ENCODE data around the gene RABGAP1L. TPM values are rescaled to one million over a fixed set of nuclear protein-coding genes. Genes with fewer than 3 reads are reported as not detected.

RABGAP1L gene
- total RNA-seq, 1 donor from 2014 or later, result 46.0 TPM

DNA sequence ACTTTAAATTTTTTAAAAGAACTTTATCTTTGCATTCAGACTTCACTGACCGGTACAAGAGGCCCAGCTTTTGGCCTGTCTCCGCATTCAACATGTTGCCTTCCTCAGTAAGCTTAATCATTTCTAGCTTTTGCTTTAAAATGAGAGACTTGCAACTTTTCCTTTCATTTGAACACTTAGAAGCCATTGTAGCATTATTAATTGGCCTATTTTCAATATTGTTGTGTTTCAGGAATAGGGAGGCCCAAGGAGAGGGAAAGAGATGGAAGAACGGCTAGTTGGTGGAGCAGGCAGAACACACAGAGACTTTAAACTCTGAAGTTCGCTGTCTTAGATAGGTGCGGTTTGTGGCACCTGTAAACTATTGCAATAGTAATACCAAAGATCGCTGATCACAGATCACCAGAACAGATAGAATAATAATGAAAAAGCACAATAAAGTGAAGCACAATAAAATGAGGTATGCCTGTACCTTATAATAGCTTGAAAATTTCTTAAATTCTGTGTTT lies 31.4 kb downstream of the RABGAP1L start:
- no peaks in the 10 kb centered on the region for H3K27me3 Mint-ChIP-seq (ENCODE audit: insufficient read depth, low read depth)
- H3K4me2 ChIP-seq, result no peak overlapping the region

DNA sequence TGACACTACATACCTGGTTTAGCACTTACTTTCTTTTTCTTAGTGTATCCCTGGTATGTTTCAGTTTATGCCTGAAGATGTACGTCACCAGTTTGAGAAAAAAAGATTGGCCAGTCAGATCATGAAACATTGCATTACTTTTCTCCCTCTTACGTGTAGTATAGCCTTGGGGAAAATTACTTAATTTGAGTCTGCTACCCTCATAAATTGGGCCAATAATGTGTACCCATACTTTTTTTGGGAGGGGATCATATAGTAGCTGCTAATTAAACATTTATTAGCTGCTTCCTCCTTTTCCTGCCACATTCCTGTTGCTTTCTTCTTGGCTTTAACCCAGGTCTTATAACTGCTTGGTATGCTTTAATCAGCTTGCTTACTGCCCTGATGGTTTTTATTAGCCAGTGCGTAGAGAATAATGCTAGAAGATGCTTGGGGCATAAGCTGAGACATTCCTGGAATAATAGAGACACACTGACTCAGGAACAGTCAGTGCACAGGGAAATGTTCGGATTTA lies 32.1 kb downstream of the RABGAP1L start:
- TF ChIP-seq, protein P1, sequence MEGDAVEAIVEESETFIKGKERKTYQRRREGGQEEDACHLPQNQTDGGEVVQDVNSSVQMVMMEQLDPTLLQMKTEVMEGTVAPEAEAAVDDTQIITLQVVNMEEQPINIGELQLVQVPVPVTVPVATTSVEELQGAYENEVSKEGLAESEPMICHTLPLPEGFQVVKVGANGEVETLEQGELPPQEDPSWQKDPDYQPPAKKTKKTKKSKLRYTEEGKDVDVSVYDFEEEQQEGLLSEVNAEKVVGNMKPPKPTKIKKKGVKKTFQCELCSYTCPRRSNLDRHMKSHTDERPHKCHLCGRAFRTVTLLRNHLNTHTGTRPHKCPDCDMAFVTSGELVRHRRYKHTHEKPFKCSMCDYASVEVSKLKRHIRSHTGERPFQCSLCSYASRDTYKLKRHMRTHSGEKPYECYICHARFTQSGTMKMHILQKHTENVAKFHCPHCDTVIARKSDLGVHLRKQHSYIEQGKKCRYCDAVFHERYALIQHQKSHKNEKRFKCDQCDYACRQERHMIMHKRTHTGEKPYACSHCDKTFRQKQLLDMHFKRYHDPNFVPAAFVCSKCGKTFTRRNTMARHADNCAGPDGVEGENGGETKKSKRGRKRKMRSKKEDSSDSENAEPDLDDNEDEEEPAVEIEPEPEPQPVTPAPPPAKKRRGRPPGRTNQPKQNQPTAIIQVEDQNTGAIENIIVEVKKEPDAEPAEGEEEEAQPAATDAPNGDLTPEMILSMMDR (IDR thresholded peaks at IDR 0.05), result no peak
- TF ChIP-seq EZH2phosphoT487 (IDR thresholded peaks at IDR 0.05) (no peak), EZH2 (IDR thresholded peaks at IDR 0.05) (no peak)
- Histone ChIP-seq H4K20me1 (ENCODE audit: low read depth) (no peaks in the 10 kb centered on the region), H3K4me3 (no peak overlapping the region), H3K79me2 (ENCODE audit: low read depth) (peaks cover 5% of the 10 kb centered on the region), H2AFZ (replicated peaks) (no peak overlapping the region), H3K4me1 (no peaks in the 10 kb centered on the region), H3F3A (ENCODE audit: low read depth) (no peaks in the 10 kb centered on the region), H3K9me3 (ENCODE audit: low read depth) (peaks cover 7% of the 10 kb centered on the region), H3K9ac (no peak overlapping the region), H3K27me3 (no peaks in the 10 kb centered on the region), H3K27ac (no peak overlapping the region), H3K36me3 (peaks cover 6% of the 10 kb centered on the region), H3K4me2 (no peak overlapping the region)
- H3K27me3 Mint-ChIP-seq (ENCODE audit: insufficient read depth, low read depth), result no peaks in the 10 kb centered on the region
- H3K4me1 Mint-ChIP-seq, result no peaks in the 10 kb centered on the region
- H3K27ac Mint-ChIP-seq, result no peak overlapping the region
- no peak for DNase-seq (ENCODE audit: low spot score)
- H3K9me3 Mint-ChIP-seq, result peaks cover 13% of the 10 kb centered on the region
- no peak overlapping the region for H3K4me3 Mint-ChIP-seq
- peaks cover 4% of the 10 kb centered on the region for H3K36me3 Mint-ChIP-seq

More for the DNA sequence above, 31.4 kb downstream of the RABGAP1L start:
- Mint-ChIP-seq H3K4me1 (no peaks in the 10 kb centered on the region), H3K27ac (no peak overlapping the region), H3K4me3 (no peak overlapping the region), H3K36me3 (peaks cover 4% of the 10 kb centered on the region), H3K9me3 (peaks cover 13% of the 10 kb centered on the region)
- Histone ChIP-seq H4K20me1 (ENCODE audit: low read depth) (no peaks in the 10 kb centered on the region), H2AFZ (replicated peaks) (no peak overlapping the region), H3K27ac (no peak overlapping the region), H3K4me3 (no peak overlapping the region), H3K9ac (no peak overlapping the region), H3K27me3 (no peaks in the 10 kb centered on the region), H3F3A (ENCODE audit: low read depth) (no peaks in the 10 kb centered on the region), H3K4me1 (no peaks in the 10 kb centered on the region), H3K9me3 (ENCODE audit: low read depth) (peaks cover 7% of the 10 kb centered on the region), H3K36me3 (peaks cover 6% of the 10 kb centered on the region), H3K79me2 (ENCODE audit: low read depth) (peaks cover 5% of the 10 kb centered on the region)
- TF ChIP-seq EZH2phosphoT487 (IDR thresholded peaks at IDR 0.05) (no peak), EZH2 (IDR thresholded peaks at IDR 0.05) (no peak)
- TF ChIP-seq, protein P1 (IDR thresholded peaks at IDR 0.05), result no peak
- no peak for DNase-seq (ENCODE audit: low spot score)

DNA sequence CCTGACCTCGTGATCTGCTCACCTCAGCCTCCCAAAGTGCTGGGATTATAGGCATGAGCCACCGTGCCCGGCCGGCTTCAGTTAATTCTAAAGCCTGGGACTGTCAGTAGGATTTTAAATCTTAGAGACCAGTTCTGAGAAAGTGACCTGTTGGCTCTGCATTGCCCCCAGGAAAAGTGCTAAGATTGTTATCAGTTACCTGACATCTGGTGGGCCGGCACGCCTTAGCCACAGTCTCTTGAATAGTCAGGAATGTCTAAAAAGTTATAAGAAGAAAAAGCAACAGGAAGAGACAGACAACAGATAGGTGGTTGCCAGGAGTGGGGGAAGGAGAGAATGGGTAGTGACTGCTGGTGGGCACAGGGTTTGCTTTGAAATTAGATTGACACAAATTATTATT lies 35.1 kb downstream of the RABGAP1L start:
- Histone ChIP-seq H3K4me2 (no peak overlapping the region), H4K20me1 (ENCODE audit: low read depth) (no peaks in the 10 kb centered on the region), H3K9ac (no peak overlapping the region), H3K9me3 (ENCODE audit: low read depth) (no peaks in the 10 kb centered on the region), H2AFZ (replicated peaks) (no peak overlapping the region), H3K27ac (no peak overlapping the region), H3K4me1 (no peaks in the 10 kb centered on the region), H3K36me3 (no peaks in the 10 kb centered on the region), H3K4me3 (no peak overlapping the region), H3K79me2 (ENCODE audit: low read depth) (no peaks in the 10 kb centered on the region), H3K27me3 (no peaks in the 10 kb centered on the region), H3F3A (ENCODE audit: low read depth) (no peaks in the 10 kb centered on the region)
- no peak for DNase-seq (ENCODE audit: low spot score)
- TF ChIP-seq EZH2 (IDR thresholded peaks at IDR 0.05) (no peak), EZH2phosphoT487 (IDR thresholded peaks at IDR 0.05) (no peak)
- TF ChIP-seq, protein P1 (IDR thresholded peaks at IDR 0.05), result no peak
- Mint-ChIP-seq H3K27me3 (ENCODE audit: insufficient read depth, low read depth) (no peaks in the 10 kb centered on the region), H3K4me1 (no peaks in the 10 kb centered on the region), H3K9me3 (peaks cover 1% of the 10 kb centered on the region), H3K27ac (no peak overlapping the region), H3K4me3 (no peak overlapping the region), H3K36me3 (peaks cover 4% of the 10 kb centered on the region)
